ENCODE results near the gene ZNF205.
"Not testable (repeated sequence)": the region's sequence is repeated elsewhere in the genome, so short reads cannot be mapped to it uniquely, and the experiment has no call there.

ZNF205 gene

GRCh38 chr16:3149630-3150345, 37.4 kb downstream of the ZNF205 start:
- peak; percentile 74 for DNase-seq (ENCODE audit: low read depth)

DNA sequence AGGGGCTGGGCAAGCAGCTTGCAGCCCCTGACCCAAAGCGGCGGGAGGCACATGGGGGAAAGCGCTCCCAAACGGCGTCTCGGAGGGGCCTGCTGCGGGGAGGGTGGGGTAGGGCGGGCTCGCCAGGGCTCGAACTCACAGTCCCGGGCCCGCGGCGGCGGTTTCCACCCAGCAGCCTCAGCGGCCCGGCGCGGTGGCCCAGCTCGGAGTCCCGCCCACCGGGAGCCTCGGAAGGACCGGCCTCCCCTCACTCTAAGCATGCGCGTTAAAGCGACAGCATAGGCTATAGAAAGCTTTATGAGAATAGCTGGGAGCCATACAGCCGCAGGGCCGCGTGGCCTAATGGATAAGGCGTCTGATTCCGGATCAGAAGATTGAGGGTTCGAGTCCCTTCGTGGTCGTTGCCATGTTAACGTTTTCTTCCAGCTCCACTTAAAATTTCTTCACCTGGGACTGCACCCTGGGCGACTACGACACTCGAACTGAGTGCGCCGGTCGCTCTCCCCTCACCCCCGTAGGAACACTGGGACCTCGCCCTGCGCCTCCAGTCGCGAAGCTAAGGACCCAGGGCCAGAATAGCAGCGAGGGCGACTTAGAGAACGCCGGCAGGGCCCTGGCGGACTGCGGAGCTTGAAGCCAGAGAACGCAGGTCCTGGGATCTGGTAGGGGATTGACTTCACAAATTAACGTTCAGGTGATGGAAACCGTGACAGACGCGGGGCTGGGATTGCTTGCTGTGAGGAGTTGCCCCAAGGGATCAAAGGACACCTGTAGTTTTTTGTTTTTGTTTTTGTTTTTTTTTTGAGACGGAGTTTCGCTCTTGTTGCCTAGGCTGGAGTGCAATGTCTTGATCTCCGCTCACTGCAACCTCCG, 38.2 kb downstream of the ZNF205 start:
- DNase-seq (ENCODE audit: low read depth), result peak; percentile 88

- no peak for DNase-seq (ENCODE audit: low read depth)
Measured at GRCh38 chr16:3152027-3152276, 39.6 kb downstream of the ZNF205 start.

DNA sequence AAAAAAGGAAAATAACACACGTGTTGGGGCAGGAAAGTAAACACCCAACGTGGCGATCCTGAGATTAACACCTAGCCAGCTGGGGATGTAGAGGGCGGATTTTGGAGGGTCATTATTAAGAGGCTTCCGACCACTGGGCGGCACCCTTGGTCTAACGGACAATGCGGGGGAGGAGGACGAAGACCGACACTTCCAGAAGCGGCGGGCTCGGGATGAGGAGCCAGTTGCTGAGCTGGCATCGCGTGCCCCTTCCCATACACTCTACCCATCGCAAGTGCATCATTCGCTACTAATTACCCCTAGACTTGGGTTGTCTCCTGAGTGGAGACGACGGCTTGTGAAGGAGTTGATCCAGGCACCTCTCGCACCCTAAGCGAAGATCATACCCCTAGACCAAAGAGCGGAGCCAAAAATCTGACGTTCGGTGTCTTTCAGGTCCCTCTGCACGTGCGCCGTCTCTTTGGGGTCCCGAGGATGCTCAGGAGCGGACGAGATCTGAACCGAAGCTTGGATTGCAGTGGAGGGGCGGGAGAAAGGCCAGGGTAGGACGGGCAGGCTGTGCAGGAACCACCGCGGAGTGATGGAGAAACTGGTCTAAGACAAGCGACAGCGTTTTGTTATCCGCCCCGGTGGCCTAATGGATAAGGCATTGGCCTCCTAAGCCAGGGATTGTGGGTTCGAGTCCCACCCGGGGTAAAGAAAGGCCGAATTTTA, 40.0 kb downstream of the ZNF205 start:
- peak; percentile 80 for DNase-seq (ENCODE audit: low read depth)

DNA sequence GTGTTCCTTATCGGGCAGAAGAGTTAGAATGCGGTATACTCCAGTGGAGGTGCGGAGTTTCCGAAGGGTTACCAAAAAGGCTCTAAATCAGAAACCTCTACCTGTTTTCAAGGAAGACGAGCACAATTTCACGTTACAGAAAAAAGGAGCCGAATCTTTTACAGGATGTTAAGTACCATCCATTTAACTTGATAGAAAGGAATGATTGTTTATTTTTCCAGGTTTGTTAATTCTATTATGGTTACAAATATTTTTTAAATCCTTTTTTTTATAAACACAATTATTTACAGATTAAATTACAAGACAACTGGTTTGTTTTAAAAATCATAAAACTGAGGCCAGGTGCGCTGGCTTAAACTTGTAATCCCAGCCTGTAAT, 40.6 kb downstream of the ZNF205 start:
- no peak for DNase-seq (ENCODE audit: low read depth)

- no peak for DNase-seq (ENCODE audit: low read depth)
Measured at GRCh38 chr16:3155181-3155580, 42.8 kb downstream of the ZNF205 start.

- DNase-seq (ENCODE audit: low read depth), result no peak
Measured at GRCh38 chr16:3155972-3156371, 43.6 kb downstream of the ZNF205 start.

GRCh38 chr16:3157229-3158025, 45.0 kb downstream of the ZNF205 start:
- peak; percentile 95 for DNase-seq (ENCODE audit: low read depth)

GRCh38 chr16:3158026-3158509, 45.7 kb downstream of the ZNF205 start:
- DNase-seq (ENCODE audit: low read depth), result no peak

DNA sequence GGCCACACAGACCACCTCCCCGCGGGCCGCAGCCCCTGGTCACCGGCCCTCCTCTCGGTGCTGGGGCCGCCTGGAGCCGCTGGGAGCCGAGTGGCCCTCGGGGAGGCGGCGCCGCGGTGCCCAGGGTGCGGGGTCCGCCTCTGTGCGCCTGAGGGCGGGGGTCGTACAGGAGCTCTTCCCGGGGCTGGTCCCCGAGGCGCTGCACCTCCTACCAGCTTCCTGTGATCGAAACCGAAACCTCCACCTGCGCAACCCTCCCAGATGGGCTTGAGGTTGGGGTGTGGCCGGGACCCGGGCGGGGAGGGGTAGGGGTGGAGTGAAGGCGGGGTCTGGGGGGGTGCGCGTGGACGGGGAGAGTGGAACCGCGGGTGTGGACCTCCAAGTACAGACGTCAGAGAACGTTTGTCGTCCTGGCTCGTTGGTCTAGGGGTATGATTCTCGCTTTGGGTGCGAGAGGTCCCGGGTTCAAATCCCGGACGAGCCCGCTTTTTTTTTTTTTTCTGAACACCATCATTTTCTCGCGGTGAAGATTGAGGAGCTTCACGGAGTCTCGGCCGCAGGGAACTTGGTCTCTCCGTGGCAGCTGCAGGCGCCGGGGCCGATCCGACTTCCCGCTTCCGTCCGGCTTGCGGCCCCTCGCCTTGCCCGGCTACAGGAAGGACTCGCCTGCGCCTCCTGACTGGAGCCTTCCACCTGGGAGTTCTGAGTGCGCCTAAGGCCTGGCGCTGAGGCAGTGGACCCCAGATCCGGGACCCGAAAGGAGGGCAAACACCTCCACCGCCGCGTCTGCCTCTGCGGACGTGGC, 46.3 kb downstream of the ZNF205 start:
- peak; percentile 77 for DNase-seq (ENCODE audit: low read depth)

- DNase-seq (ENCODE audit: low read depth), result no peak
Measured at GRCh38 chr16:3161235-3162018, 49.0 kb downstream of the ZNF205 start.

DNA sequence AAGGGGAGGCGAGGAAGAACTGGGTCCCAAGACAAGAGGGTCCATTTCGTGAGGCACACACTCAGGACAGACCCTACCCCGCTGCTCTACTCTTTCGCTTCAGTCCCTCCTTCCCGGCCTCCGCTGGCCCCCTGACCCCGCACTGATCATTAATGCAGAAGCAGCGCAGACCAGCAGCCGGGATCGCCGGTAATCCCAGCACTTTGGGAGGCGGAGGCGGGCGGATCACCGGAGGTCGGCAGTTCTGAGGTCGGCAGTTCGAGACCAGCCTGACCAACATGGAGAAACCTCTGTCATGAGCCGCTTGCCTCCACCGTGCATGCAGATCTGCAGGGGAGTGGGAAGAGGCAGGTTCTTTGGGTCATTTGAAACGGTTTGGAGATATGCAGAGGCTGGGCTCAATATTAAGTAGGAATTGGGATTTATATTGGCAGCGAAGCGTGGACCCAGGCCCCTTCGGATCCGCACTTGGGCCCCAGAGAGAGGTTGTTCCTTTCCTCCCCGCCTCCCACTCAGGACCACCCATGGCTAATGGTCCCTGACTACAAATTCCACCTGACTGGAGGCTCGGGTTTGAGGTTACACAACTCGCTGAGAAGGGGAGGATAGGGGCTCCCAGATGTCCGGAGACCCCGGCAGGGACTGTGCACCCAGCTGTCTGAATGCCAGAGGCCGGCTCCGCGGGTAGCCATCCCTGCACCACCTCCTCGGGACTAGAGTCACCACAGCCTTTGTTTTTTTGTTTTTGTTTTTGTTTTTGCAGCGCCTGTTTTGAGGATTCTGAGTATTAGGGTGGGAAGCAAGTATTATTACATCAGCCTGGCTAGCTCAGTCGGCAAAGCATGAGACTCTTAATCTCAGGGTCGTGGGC, 52.0 kb downstream of the ZNF205 start:
- DNase-seq (ENCODE audit: low read depth), result no peak

DNA sequence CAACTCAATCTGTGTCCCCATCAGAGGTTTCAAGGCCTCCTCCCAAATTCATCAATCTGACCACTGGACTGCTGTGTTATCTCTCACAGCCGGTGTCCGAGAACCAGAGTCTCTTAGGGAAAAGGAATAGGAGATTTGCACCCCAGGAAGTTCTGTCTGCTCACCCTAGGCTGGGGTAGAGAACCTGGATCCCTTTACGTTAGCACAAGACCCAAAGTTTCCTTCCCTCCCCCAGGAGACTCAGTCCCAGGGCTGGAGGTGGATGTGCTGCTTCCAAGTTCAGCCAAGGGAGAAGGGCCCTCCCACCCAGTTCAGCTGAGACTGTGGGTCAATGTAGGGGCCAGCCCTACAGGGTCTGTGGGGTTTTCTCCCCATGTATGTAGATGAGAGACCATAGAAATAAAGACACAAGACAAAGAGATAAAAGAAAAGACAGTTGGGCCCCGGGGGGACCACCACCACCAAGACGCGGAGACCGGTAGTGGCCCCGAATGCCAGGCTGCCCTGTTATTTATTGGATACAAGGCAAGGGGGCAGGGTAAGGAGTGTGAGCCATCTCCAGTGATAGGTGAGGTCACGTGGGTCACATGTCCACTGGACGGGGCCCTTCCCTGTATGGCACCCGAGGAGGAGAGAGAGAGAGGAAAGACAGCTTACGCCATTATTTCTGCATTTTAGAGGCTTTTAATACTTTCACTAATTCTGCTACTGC, 52.9 kb downstream of the ZNF205 start:
- DNase-seq (ENCODE audit: low read depth), result no peak

DNA sequence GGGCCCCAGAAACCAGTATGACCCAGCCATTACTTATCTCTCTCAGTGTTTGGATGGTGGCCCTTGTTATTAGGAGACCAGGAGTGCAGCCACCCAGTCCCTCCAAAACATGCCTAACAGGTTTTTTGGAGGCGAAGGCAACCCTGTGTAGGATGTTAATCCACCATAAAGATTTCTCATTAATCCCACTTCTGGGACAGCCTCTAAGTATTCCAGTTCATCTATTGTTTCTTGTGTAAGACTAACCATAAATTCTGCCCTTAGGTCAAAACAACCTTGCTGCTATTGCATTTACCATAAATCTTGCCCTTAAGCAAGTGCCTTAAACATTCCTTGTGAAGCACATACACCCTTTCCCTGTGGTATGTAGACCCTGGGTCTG, 54.1 kb downstream of the ZNF205 start:
- DNase-seq (ENCODE audit: low read depth), result no peak

GRCh38 chr16:3168729-3169128, 56.3 kb downstream of the ZNF205 start:
- not testable (repeated sequence) for DNase-seq (ENCODE audit: low read depth)

Data from amniotic epithelial cell (primary cell).